ENCODE data around the gene MIEN1.

Gene MIEN1

GRCh38 chr17:39730095-39730921 lies at the start of gene MIEN1:
Gene MIEN1, minus strand, starts transcription at chr17:39730532. Its CDS starts 37 bp downstream, at chr17:39730495.
- TF ChIP-seq, protein P1, sequence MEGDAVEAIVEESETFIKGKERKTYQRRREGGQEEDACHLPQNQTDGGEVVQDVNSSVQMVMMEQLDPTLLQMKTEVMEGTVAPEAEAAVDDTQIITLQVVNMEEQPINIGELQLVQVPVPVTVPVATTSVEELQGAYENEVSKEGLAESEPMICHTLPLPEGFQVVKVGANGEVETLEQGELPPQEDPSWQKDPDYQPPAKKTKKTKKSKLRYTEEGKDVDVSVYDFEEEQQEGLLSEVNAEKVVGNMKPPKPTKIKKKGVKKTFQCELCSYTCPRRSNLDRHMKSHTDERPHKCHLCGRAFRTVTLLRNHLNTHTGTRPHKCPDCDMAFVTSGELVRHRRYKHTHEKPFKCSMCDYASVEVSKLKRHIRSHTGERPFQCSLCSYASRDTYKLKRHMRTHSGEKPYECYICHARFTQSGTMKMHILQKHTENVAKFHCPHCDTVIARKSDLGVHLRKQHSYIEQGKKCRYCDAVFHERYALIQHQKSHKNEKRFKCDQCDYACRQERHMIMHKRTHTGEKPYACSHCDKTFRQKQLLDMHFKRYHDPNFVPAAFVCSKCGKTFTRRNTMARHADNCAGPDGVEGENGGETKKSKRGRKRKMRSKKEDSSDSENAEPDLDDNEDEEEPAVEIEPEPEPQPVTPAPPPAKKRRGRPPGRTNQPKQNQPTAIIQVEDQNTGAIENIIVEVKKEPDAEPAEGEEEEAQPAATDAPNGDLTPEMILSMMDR (IDR thresholded peaks at IDR 0.05), result peak; percentile 94
- Histone ChIP-seq H3K27ac (peak within 1 kb of the TSS; percentile 95), H3K4me3 (ENCODE audit: low read depth in 1 of 2, low read length in 1 of 2) (peak within 1 kb of the TSS; percentile 71 to 91), H3K27me3 (peaks cover 36% of the 10 kb centered on the region), H3K4me1 (ENCODE audit: control insufficient read depth in 1 of 2, insufficient read depth in 1 of 2, low read depth in 1 of 2, low read length in 1 of 2) (peaks cover 15 to 17% of the 10 kb centered on the region in 2 experiments), H3K36me3 (peaks cover 33% of the 10 kb centered on the region), H3K9me3 (no peaks in the 10 kb centered on the region)

- H3K9me3 ChIP-seq, result no peaks in the 10 kb centered on the region
- H3K27ac ChIP-seq, result no peak overlapping the region
- H3K4me3 ChIP-seq (ENCODE audit: low read depth in 1 of 2, low read length in 1 of 2), result no peak overlapping the region
- H3K27me3 ChIP-seq, result peaks cover 79% of the 10 kb centered on the region
- TF ChIP-seq, protein P1 (IDR thresholded peaks at IDR 0.05), result no peak
- H3K4me1 ChIP-seq (ENCODE audit: control insufficient read depth in 1 of 2, insufficient read depth in 1 of 2, low read depth in 1 of 2, low read length in 1 of 2), result peaks cover 35 to 36% of the 10 kb centered on the region in 2 experiments
- no peaks in the 10 kb centered on the region for H3K36me3 ChIP-seq
These were observed 47.4 kb upstream of the MIEN1 start for GRCh38 chr17:39777534-39778365.

DNA sequence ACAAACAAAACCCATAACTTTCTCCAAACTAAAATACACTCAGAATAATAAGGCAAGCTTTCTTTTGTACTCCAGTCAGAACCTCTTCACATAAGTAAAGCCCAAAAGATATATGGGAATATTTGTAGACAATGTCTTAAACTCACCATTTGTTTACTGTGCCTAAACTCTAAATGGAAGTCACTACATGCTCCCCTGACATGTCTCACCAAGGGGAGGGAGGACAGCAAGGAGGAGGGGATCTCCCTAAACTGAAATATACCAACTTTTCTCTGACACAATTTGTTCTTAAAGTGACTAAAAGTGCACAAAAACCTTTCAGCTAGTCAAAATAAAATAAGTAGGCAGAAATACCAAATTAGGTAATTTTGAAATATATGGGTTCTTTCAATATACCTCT lies 45.9 kb upstream of the MIEN1 start:
- peaks cover 24 to 33% of the 10 kb centered on the region in 2 experiments for H3K4me1 ChIP-seq (ENCODE audit: control insufficient read depth in 1 of 2, insufficient read depth in 1 of 2, low read depth in 1 of 2, low read length in 1 of 2)
- H3K4me3 ChIP-seq (ENCODE audit: low read depth in 1 of 2, low read length in 1 of 2), result no peak overlapping the region
- TF ChIP-seq, protein P1 (IDR thresholded peaks at IDR 0.05), result no peak
- no peaks in the 10 kb centered on the region for H3K36me3 ChIP-seq
- no peaks in the 10 kb centered on the region for H3K9me3 ChIP-seq
- peaks cover 73% of the 10 kb centered on the region for H3K27me3 ChIP-seq
- no peak overlapping the region for H3K27ac ChIP-seq

- peaks cover 72% of the 10 kb centered on the region for H3K27me3 ChIP-seq
These were observed 44.7 kb upstream of the MIEN1 start for GRCh38 chr17:39775031-39775430.

DNA sequence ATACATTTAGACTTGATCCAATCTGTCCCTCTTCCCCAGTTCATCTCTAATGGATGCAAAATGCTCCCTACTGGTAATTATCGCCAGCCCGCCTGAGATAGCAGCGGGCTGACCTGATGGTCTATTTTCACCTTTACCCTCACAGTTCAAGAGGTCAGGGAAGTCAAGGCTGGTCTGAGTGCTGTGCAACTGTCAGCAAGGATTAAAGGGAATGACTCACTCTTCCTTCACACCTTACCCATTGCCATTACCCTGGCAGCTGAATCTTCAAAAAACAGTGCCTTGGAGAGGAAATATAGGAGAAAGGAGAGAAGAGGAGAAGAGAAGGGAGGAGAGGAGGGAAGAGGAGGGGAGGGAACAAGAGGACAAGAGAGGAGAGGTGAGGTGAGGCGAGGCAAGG lies 43.7 kb upstream of the MIEN1 start:
- TF ChIP-seq, protein P1 (IDR thresholded peaks at IDR 0.05), result no peak
- H3K4me3 ChIP-seq (ENCODE audit: low read depth in 1 of 2, low read length in 1 of 2), result no peak overlapping the region
- H3K4me1 ChIP-seq (ENCODE audit: control insufficient read depth in 1 of 2, insufficient read depth in 1 of 2, low read depth in 1 of 2, low read length in 1 of 2), result peaks cover 24 to 29% of the 10 kb centered on the region in 2 experiments
- no peaks in the 10 kb centered on the region for H3K9me3 ChIP-seq
- H3K36me3 ChIP-seq, result no peaks in the 10 kb centered on the region
- no peak overlapping the region for H3K27ac ChIP-seq
- peaks cover 76% of the 10 kb centered on the region for H3K27me3 ChIP-seq

More at GRCh38 chr17:39775031-39775430, 44.7 kb upstream of the MIEN1 start:
- H3K4me3 ChIP-seq (ENCODE audit: low read depth in 1 of 2, low read length in 1 of 2), result no peak overlapping the region
- H3K36me3 ChIP-seq, result no peaks in the 10 kb centered on the region
- TF ChIP-seq, protein P1 (IDR thresholded peaks at IDR 0.05), result no peak
- no peaks in the 10 kb centered on the region for H3K9me3 ChIP-seq
- H3K4me1 ChIP-seq (ENCODE audit: control insufficient read depth in 1 of 2, insufficient read depth in 1 of 2, low read depth in 1 of 2, low read length in 1 of 2), result peaks cover 24 to 29% of the 10 kb centered on the region in 2 experiments
- no peak overlapping the region for H3K27ac ChIP-seq

Data from neutrophil (primary cell).